Endometrial microvascular endothelial cells (primary cell): ENCODE measurements around the gene KCNQ5. TPM values are rescaled to one million over a fixed set of nuclear protein-coding genes. Genes with fewer than 3 reads are reported as not detected.
"Not testable (repeated sequence)": the region's sequence is repeated elsewhere in the genome, so short reads cannot be mapped to it uniquely, and the experiment has no call there.

Experiments used
- in situ Hi-C: cut with HindIII; loops from 2 replicates; pipeline ENCODE4 v1.10.0; 2017; ENCODE audit warnings: low sequenced_read_pairs, low pct_unique_long_range_greater_than_20kb; ENCODE audit errors: inconsistent ontology term
- total RNA-seq: library from RNA; depleted of rRNA; stranded (reverse); fragments of >200 nt; gene quantifications from one replicate; pipeline ENCODE4 v1.2.3, GENCODE V29; 2015; ENCODE audit errors: inconsistent ontology term

KCNQ5 gene
- not detected for total RNA-seq

- in situ Hi-C loops: loop anchor here (25.0 kb wide), 1 partner anchor 516 kb away; no protein-coding TSS in a partner anchor
Measured at GRCh38 chr6:72621291-72622093, at the start of gene KCNQ5. TSS of gene KCNQ5 (plus strand) at chr6:72622064.

- in situ Hi-C loops: no loop called here
Measured at GRCh38 chr6:72579865-72580264, 42.0 kb upstream of the KCNQ5 start.

- in situ Hi-C loops: no loop called here
Measured at GRCh38 chr6:72580281-72580940, 41.5 kb upstream of the KCNQ5 start.

GRCh38 chr6:72580950-72581349, 40.9 kb upstream of the KCNQ5 start:
- in situ Hi-C loops: not testable (repeated sequence)

GRCh38 chr6:72588155-72588554, 33.7 kb upstream of the KCNQ5 start:
- in situ Hi-C loops: no loop called here

GRCh38 chr6:72589096-72589495, 32.8 kb upstream of the KCNQ5 start:
- in situ Hi-C loops: no loop called here

GRCh38 chr6:72595812-72596211, 26.1 kb upstream of the KCNQ5 start:
- in situ Hi-C loops: no loop called here

- in situ Hi-C loops: loop anchor here (25.0 kb wide), 1 partner anchor 521 kb away; no protein-coding TSS in a partner anchor
Measured at GRCh38 chr6:72616406-72617015, 5.4 kb upstream of the KCNQ5 start.

- in situ Hi-C loops: loop anchor here (25.0 kb wide), 1 partner anchor 520 kb away; no protein-coding TSS in a partner anchor
Measured at GRCh38 chr6:72617721-72618120, 4.1 kb upstream of the KCNQ5 start.

- in situ Hi-C loops: loop anchor here (25.0 kb wide), 1 partner anchor 517 kb away; no protein-coding TSS in a partner anchor
Measured at GRCh38 chr6:72619883-72620696, 1.8 kb upstream of the KCNQ5 start.

GRCh38 chr6:72620871-72621290, 983 bp upstream of the KCNQ5 start:
- in situ Hi-C loops: loop anchor here (25.0 kb wide), 1 partner anchor 516 kb away; no protein-coding TSS in a partner anchor

- in situ Hi-C loops: loop anchor here (25.0 kb wide), 1 partner anchor 515 kb away; no protein-coding TSS in a partner anchor
Measured at GRCh38 chr6:72622094-72622940, 453 bp downstream of the KCNQ5 start.

GRCh38 chr6:72623808-72624207, 1.9 kb downstream of the KCNQ5 start:
- in situ Hi-C loops: loop anchor here (25.0 kb wide), 1 partner anchor 513 kb away; no protein-coding TSS in a partner anchor

- in situ Hi-C loops: loop anchor here (25.0 kb wide), 1 partner anchor 513 kb away; no protein-coding TSS in a partner anchor
Measured at GRCh38 chr6:72624557-72625160, 2.8 kb downstream of the KCNQ5 start.

- in situ Hi-C loops: no loop called here
Measured at GRCh38 chr6:72626126-72626525, 4.3 kb downstream of the KCNQ5 start.

GRCh38 chr6:72627539-72627938, 5.7 kb downstream of the KCNQ5 start:
- in situ Hi-C loops: no loop called here

GRCh38 chr6:72631480-72631879, 9.6 kb downstream of the KCNQ5 start:
- in situ Hi-C loops: no loop called here
